NCI-H2196 treated with DMSO at 0.1 percent for 48 hours (cell line): ENCODE data around the gene BRIP1.
"Not testable (repeated sequence)": the region's sequence is repeated elsewhere in the genome, so short reads cannot be mapped to it uniquely, and the experiment has no call there.

Source experiments
- DNase-seq: peaks from one replicate; lab custom pipeline; 2025; ENCODE audit not compliant: unreplicated experiment; lab: John Stamatoyannopoulos, UW

BRIP1 gene

GRCh38 chr17:61862975-61863800, at the start of gene BRIP1:
Gene BRIP1, minus strand, starts transcription at chr17:61863528. Its CDS starts 1,989 bp downstream, at chr17:61861539.
- DNase-seq, result peak; percentile 79

GRCh38 chr17:61908292-61909037, 45.1 kb upstream of the BRIP1 start:
- no peak for DNase-seq

GRCh38 chr17:61907361-61907760, 44.0 kb upstream of the BRIP1 start:
- DNase-seq, result no peak

DNA sequence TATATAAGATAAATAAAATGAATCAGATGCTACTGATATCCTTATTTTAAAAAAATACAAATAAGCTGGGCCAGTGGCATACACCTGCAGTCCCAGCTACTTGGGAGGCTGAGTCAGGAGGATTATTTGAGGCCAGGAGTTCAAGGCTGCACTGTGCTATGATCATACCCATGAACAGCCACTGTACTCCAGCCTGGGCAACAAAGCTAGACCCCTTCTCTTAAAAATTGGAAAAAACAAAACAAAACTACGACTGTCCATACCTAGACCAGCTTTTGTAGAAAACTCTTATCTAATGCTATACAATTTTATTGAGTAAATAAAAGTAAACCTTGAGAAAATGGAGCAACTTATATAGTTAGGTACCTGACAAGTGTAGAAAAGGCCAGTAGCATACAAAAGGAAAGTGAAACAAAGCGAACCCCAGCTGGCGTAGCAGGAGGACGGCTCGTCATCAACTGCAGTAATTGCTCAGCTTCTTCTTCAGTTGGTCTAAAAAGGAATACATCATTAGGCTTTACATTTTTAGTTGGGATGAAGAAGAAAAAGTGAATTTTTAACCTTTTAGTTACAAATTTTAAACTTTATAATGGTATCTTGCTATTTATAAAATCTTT, 40.9 kb upstream of the BRIP1 start:
- DNase-seq, result no peak

- no peak for DNase-seq
Measured at GRCh38 chr17:61903251-61903650, 39.9 kb upstream of the BRIP1 start.

DNA sequence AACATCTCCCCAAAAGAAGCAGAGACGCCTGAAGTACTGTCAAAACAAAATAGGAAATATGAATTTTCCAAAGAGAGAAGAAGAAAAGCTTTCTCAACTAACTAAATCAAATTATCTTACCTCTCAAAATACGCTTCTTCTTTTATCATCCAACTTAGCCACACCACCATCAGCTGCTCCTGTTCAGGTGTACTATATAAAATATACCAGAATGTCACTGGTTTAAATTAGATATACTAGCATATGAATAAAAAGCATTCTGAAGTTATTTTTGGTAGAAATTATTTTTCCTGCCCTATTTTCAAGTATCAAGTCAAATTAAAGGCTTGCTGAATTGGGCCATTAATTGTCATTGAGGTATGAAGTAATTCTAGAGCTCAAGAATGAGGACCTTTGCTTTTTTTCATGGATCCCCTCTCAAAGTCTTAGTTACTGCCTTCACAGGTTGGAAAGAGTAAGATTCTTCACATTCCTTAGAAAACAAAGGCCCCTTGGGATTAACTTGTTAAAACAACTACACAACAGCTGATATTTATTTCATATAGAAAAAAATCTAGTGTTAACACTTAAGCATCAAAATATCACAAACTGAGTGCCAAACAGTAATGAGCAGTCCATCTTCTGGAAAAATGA, 34.3 kb upstream of the BRIP1 start:
- no peak for DNase-seq

GRCh38 chr17:61895391-61895790, 32.1 kb upstream of the BRIP1 start:
- no peak for DNase-seq

GRCh38 chr17:61894310-61894709, 31.0 kb upstream of the BRIP1 start:
- DNase-seq, result not testable (repeated sequence)

GRCh38 chr17:61887733-61888132, 24.4 kb upstream of the BRIP1 start:
- DNase-seq, result not testable (repeated sequence)

DNA sequence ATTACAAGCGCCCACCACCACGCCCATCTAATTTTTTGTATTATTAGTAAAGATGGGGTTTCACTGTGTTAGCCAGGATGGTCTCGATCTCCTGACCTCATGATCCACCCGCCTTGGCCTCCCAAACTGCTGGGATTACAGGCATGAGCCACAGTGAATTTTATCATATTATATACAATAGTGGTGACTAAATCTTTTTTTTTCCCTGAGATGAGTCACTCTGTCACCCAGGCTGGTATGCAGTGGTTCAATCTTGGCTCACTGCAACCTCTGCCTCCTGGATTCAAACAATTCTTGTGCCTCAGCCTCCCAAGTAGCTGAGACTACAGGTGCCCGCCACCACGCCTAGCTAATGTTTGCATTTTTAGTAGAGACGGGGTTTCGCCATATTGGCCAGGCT, 22.5 kb upstream of the BRIP1 start:
- DNase-seq, result not testable (repeated sequence)

DNA sequence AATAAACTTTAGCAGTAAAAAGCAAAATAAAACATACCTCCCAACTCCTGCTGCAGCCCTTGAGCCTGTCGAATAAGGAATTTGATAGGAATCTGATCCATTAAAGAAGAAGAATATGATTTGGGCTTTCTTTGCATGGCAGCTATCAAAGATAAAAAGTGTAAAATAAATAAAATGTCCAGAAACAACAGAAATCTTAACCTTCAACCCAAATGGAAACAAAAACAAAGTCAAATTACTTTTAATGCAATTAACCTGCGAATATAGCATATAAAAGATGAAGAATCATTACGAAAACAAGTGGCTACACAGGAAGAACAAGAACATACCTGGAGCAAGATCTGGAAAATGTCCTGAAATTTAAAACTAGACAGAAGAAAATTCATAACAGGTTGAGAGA, 21.5 kb upstream of the BRIP1 start:
- DNase-seq, result no peak

- no peak for DNase-seq
Measured at GRCh38 chr17:61880589-61881102, 17.3 kb upstream of the BRIP1 start.

DNA sequence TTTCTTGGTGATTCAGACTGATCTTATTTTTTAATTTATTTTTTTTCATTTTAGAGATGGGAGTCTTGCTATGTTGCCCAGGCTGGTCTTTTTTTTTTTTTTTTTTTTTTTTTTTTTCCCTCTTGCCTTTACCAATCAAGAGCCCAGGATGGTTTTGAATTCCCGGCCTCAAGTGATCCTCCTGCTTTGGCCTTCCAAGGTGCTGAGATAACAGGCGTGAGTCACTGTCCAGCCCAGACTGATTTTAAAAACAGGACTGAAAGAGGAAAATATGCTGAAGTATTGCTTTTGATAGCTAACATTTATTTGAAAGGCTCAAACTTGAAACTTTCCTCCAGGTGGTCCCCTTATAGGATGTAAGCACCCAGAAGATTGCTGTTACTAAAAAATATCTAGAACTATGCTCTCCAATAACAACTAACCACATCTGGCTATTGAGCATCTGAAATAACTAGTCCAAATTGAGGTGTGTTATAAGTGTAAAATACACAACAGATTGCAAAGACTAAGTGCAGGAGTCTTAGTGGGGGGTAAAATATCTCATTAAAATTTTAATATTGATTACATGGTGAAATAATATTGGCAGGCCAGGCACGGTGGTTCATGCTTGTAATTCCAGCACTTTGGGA, 15.8 kb upstream of the BRIP1 start:
- no peak for DNase-seq

- DNase-seq, result no peak
Measured at GRCh38 chr17:61878520-61878919, 15.2 kb upstream of the BRIP1 start.

DNA sequence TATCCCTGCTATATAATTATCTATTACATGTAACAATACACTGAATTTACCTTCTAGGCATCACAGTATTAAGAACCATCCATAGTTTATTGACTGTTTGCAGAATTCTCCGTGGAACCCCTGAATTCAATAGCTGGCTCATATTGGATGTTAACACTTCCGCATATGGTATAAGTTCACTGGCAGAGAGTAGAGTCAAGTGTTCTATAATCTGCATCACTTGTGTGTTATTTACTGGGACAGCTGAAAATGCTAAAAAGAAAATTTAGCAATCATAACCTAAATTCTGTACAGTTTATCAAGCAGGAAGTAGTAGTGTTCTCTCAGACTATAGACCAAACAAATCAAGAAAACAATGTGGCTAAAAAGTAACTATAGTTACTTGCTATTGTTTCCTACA, 14.5 kb upstream of the BRIP1 start:
- no peak for DNase-seq

DNA sequence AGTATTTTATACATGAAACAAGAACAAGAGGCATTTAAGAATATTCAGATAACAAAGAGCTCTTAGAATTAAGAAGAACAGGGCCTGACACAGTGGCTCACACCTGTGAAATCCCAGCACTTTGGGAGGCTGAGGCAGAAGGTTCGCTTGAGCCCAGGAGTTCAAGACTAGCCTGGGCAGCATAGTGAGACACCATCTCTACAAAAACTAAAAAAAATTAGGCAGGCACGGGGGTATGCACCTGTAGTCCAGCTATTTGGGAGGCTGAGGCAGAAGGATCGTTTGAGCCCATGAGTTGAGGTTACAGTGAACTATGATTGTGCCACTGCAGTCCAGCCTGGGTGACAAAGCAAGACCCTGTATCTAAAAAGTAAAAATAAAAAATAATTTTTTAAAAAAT, 12.5 kb upstream of the BRIP1 start:
- DNase-seq, result no peak

GRCh38 chr17:61875285-61875684, 12.0 kb upstream of the BRIP1 start:
- DNase-seq, result no peak

DNA sequence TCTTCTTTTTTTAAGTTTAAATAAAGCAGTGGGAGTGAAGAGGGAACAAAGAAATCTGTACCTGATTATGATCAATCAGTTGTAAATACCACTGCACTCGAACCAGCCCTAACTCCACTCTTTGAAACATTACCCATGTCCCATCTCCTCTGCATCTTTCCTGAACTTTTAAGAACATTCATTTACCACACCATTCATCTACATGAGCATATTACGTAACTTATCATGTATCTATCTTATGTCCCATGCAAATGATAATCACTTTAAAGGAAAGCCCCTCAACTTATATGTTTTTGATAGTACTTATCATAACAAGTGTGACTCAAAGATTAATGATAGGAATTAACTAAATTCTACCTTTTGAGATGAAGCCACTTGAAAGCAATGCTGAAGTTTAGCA, 10.7 kb upstream of the BRIP1 start:
- DNase-seq, result no peak

DNA sequence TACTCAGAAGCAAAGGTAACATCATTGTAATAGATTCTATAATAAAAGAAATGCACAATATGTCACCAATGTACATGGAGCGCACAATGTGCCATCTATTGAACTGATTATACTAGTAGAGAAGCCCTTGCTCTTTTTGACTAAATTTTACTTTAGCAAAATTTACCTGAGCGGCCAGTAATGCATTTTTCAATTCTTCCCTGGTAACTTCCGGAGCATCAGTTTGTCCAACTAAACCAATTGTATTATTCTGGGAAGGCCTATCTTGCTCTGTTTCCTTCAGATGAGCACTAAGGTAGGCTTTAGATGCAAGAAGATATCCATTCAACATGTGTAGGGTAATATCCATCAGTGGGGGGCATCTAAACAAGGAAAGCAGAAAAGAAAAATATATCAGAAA, 8.8 kb upstream of the BRIP1 start:
- no peak for DNase-seq

- DNase-seq, result no peak
Measured at GRCh38 chr17:61869138-61869537, 5.8 kb upstream of the BRIP1 start.

- DNase-seq, result no peak
Measured at GRCh38 chr17:61868074-61868473, 4.7 kb upstream of the BRIP1 start.
